Hepatocyte (in vitro differentiated cells): ENCODE results near the gene F2R. TPM values are rescaled to one million over a fixed set of nuclear protein-coding genes. Genes with fewer than 3 reads are reported as not detected.

Source experiments
- DNase-seq: peaks from one replicate; pipeline ENCODE4 v3.0.0-alpha.2; 2016; ENCODE audit warnings: low spot score
- H2AFZ ChIP-seq: fragments of 200-600 bp; sonication (generic); 2 replicates; pipeline ENCODE4 v1.6.0; 2016; ENCODE audit warnings: antibody characterized with exemption, mild to moderate bottlenecking
- H3K27ac ChIP-seq: fragments of 200-600 bp; sonication (generic); 2 replicates; pipeline ENCODE4 v1.5.1; 2016; ENCODE audit warnings: mild to moderate bottlenecking
- H3K27me3 ChIP-seq: fragments of 200-600 bp; sonication (generic); 2 replicates; pipeline ENCODE4 v1.6.1; 2016
- H3K36me3 ChIP-seq: fragments of 200-600 bp; sonication (generic); replicated peaks from 2 replicates; pipeline ENCODE4 v1.5.1; 2016; ENCODE audit warnings: low read depth; ENCODE audit not compliant: insufficient read depth
- H3K4me1 ChIP-seq: fragments of 200-600 bp; sonication (generic); 2 replicates; pipeline ENCODE4 v1.5.1; 2016; ENCODE audit warnings: mild to moderate bottlenecking, moderate library complexity; ENCODE audit not compliant: insufficient read depth
- H3K4me2 ChIP-seq: fragments of 200-600 bp; sonication (generic); 2 replicates; pipeline ENCODE4 v1.6.0; 2016
- H3K4me3 ChIP-seq: fragments of 200-600 bp; sonication (generic); 2 replicates; pipeline ENCODE4 v1.5.1; 2016; ENCODE audit warnings: mild to moderate bottlenecking
- H3K79me2 ChIP-seq: fragments of 200-600 bp; sonication (generic); 2 replicates; pipeline ENCODE4 v1.6.0; 2017; ENCODE audit warnings: mild to moderate bottlenecking
- H3K9me2 ChIP-seq: fragments of 200-600 bp; sonication (generic); replicated peaks from 2 replicates; pipeline ENCODE4 v1.6.0; 2017; ENCODE audit warnings: mild to moderate bottlenecking; ENCODE audit not compliant: insufficient read depth
- H3K9me3 ChIP-seq: fragments of 200-600 bp; sonication (generic); 2 replicates; pipeline ENCODE4 v1.5.1; 2016; ENCODE audit warnings: low read depth, mild to moderate bottlenecking
- H4K20me1 ChIP-seq: fragments of 200-600 bp; sonication (generic); 2 replicates; pipeline ENCODE4 v1.6.0; 2016; ENCODE audit warnings: mild to moderate bottlenecking; ENCODE audit not compliant: insufficient read depth, poor library complexity, severe bottlenecking
- EZH2 ChIP-seq: fragments of 200-600 bp; sonication (generic); IDR thresholded peaks from 2 replicates; pipeline ENCODE4 v1.6.1; 2016; ENCODE audit warnings: antibody characterized with exemption, mild to moderate bottlenecking, borderline replicate concordance
- EZH2phosphoT487 ChIP-seq: fragments of 200-600 bp; sonication (generic); IDR thresholded peaks from one replicate; pipeline ENCODE4 v1.6.1; 2018; ENCODE audit warnings: antibody characterized with exemption, mild to moderate bottlenecking, low read depth, moderate library complexity; ENCODE audit not compliant: unreplicated experiment, severe bottlenecking
- WGBS: methylation state at CpG from one replicate; pipeline ENCODE4 v1.1.6; 2016; ENCODE audit warnings: low lambda C conversion rate; ENCODE audit errors: missing lambda C conversion rate; 5-methylcytosine and 5-hydroxymethylcytosine counted together
- polyA plus RNA-seq: library from polyadenylated mRNA; unstranded; fragments of >200 nt; fragmentation: Nextera tagmentation; extraction: Ambion mirVana; gene quantifications from 2 replicates; pipeline ENCODE4 v1.2.1, GENCODE V29; 2016
- total RNA-seq: library from RNA; depleted of rRNA; stranded (reverse); fragments of >200 nt; gene quantifications from 2 replicates; pipeline ENCODE4 v1.2.3, GENCODE V29; 2014
- TF ChIP-seq, protein P1 (sequence below): fragments of 200-600 bp; sonication (generic); IDR thresholded peaks from 2 replicates; pipeline ENCODE4 v1.5.1; 2016; ENCODE audit warnings: antibody characterized with exemption, mild to moderate bottlenecking; ENCODE audit not compliant: poor library complexity

F2R gene
- total and polyA plus RNA-seq, 2 experiments from 2014 or later: 27.1 to 48.1 TPM

DNA sequence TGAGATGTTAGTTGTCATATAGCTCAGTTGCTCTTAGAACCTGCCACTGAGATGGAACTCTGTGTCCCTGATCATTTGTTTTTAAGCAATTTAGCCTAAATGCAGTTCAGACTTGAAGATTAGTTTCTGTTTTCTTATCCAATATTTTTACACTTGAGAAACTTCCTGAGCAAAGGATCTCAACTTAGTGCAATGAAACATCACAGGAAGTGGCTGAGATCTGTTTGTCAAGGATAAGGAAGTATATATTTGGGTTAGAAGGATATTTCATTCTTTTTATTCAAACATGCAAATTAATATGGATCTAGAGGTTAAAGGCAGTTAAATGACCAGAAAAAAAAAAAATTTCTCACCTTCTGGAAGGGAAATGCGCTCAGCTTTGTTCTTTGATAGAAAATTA lies 19.7 kb upstream of the F2R start:
- Histone ChIP-seq H3K4me2 (no peak overlapping the region), H3K4me1 (peaks cover 3% of the 10 kb centered on the region), H3K27ac (no peak overlapping the region), H3K27me3 (no peaks in the 10 kb centered on the region), H3K36me3 (no peaks in the 10 kb centered on the region), H3K9me2 (no peaks in the 10 kb centered on the region), H4K20me1 (no peaks in the 10 kb centered on the region), H2AFZ (no peak overlapping the region), H3K79me2 (no peaks in the 10 kb centered on the region), H3K9me3 (no peaks in the 10 kb centered on the region), H3K4me3 (no peak overlapping the region)
- no peak for DNase-seq
- TF ChIP-seq EZH2 (no peak), EZH2phosphoT487 (no peak)
- TF ChIP-seq, protein P1, sequence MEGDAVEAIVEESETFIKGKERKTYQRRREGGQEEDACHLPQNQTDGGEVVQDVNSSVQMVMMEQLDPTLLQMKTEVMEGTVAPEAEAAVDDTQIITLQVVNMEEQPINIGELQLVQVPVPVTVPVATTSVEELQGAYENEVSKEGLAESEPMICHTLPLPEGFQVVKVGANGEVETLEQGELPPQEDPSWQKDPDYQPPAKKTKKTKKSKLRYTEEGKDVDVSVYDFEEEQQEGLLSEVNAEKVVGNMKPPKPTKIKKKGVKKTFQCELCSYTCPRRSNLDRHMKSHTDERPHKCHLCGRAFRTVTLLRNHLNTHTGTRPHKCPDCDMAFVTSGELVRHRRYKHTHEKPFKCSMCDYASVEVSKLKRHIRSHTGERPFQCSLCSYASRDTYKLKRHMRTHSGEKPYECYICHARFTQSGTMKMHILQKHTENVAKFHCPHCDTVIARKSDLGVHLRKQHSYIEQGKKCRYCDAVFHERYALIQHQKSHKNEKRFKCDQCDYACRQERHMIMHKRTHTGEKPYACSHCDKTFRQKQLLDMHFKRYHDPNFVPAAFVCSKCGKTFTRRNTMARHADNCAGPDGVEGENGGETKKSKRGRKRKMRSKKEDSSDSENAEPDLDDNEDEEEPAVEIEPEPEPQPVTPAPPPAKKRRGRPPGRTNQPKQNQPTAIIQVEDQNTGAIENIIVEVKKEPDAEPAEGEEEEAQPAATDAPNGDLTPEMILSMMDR: no peak
- WGBS: 94% methylated on average over 1 of the region's 1 CpG

- H2AFZ ChIP-seq: no peak overlapping the region
- no peaks in the 10 kb centered on the region for H3K4me1 ChIP-seq
- H3K9me3 ChIP-seq: no peaks in the 10 kb centered on the region
- H3K79me2 ChIP-seq: no peaks in the 10 kb centered on the region
- no peaks in the 10 kb centered on the region for H3K36me3 ChIP-seq
- H3K4me2 ChIP-seq: no peak overlapping the region
- no peaks in the 10 kb centered on the region for H4K20me1 ChIP-seq
- DNase-seq: no peak
- no peak overlapping the region for H3K4me3 ChIP-seq
- 96% methylated on average over 5 of the region's 5 CpGs for WGBS
- no peaks in the 10 kb centered on the region for H3K9me2 ChIP-seq
- TF ChIP-seq EZH2 (no peak), EZH2phosphoT487 (no peak)
- TF ChIP-seq, protein P1: no peak
- no peak overlapping the region for H3K27ac ChIP-seq
- no peaks in the 10 kb centered on the region for H3K27me3 ChIP-seq
Observed at GRCh38 chr5:76697670-76698069, 18.3 kb upstream of the F2R start.

GRCh38 chr5:76700571-76700970 lies 15.4 kb upstream of the F2R start:
- no peaks in the 10 kb centered on the region for H3K27me3 ChIP-seq
- no peaks in the 10 kb centered on the region for H3K36me3 ChIP-seq
- no peak for DNase-seq
- H3K4me3 ChIP-seq: no peak overlapping the region
- WGBS: 93% methylated on average over 2 of the region's 2 CpGs
- no peak overlapping the region for H2AFZ ChIP-seq
- H3K9me2 ChIP-seq: no peaks in the 10 kb centered on the region
- no peaks in the 10 kb centered on the region for H4K20me1 ChIP-seq
- no peak overlapping the region for H3K27ac ChIP-seq
- no peaks in the 10 kb centered on the region for H3K4me1 ChIP-seq
- TF ChIP-seq EZH2 (no peak), EZH2phosphoT487 (no peak)
- TF ChIP-seq, protein P1: no peak
- no peaks in the 10 kb centered on the region for H3K79me2 ChIP-seq
- H3K9me3 ChIP-seq: no peaks in the 10 kb centered on the region
- no peak overlapping the region for H3K4me2 ChIP-seq

DNA sequence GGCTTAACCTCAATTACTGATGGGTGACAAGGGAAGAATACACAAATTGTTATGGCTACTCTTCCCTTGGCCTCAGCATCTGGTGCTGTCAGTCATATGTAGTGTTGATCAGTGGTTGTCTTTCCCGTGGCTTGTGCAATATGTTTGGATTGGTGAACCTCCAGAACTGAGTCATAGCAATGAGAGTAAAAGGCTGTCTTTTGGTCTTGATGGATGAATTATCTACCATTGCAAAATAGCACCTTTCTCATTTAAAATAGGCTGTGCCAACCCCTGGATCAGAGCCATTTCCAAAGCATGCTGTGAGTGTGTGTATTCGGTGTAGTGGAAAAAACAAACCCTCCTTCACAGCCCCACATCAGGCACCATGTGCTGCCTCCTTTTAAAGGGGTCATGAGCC lies 14.6 kb upstream of the F2R start:
- H2AFZ ChIP-seq: no peak overlapping the region
- no peak overlapping the region for H3K4me2 ChIP-seq
- H4K20me1 ChIP-seq: no peaks in the 10 kb centered on the region
- TF ChIP-seq, protein P1: no peak
- TF ChIP-seq EZH2 (no peak), EZH2phosphoT487 (no peak)
- H3K4me1 ChIP-seq: no peaks in the 10 kb centered on the region
- no peak overlapping the region for H3K27ac ChIP-seq
- no peaks in the 10 kb centered on the region for H3K36me3 ChIP-seq
- no peak for DNase-seq
- no peaks in the 10 kb centered on the region for H3K27me3 ChIP-seq
- no peaks in the 10 kb centered on the region for H3K79me2 ChIP-seq
- no peaks in the 10 kb centered on the region for H3K9me2 ChIP-seq
- WGBS: 86% methylated on average over 2 of the region's 2 CpGs
- no peaks in the 10 kb centered on the region for H3K9me3 ChIP-seq
- no peak overlapping the region for H3K4me3 ChIP-seq
